A673 (cell line): ENCODE data around the gene RNASEL. TPM values are rescaled to one million over a fixed set of nuclear protein-coding genes. Genes with fewer than 3 reads are reported as not detected.
A peak's percentile ranks its signal among the peaks of the same experiment; 100 is the strongest.

Experiments
- BruUV-seq: library from RNA; stranded (reverse); fragments of 400-500 nt; replicated peaks from 2 replicates; lab custom pipeline; 2021; lab: Mats Ljungman, UMichigan
- CTCF ChIA-PET: fragments of 300-600 bp; sonication (Branson Sonifier 250); formaldehyde crosslinking; loops from one replicate; lab custom pipeline; 2022; ENCODE audit warnings: antibody characterized with exemption; lab: Charles Lee
- POLR2A ChIA-PET: fragments of 300-600 bp; sonication (Branson Sonifier 250); formaldehyde crosslinking; loops from one replicate; lab custom pipeline; 2022; ENCODE audit warnings: antibody characterized with exemption; ENCODE audit not compliant: low non-redundant PET; lab: Charles Lee
- DNase-seq: peaks from one replicate; pipeline ENCODE4 v3.0.0-alpha.2; 2015; ENCODE audit warnings: low spot score
- H3K27ac ChIP-seq: fragments of 200-600 bp; sonication (generic); 2 replicates; pipeline ENCODE4 v1.5.1; 2016; ENCODE audit warnings: mixed run types, low read depth, mild to moderate bottlenecking, mixed read lengths, antibody characterized with exemption, low read length; ENCODE audit not compliant: poor library complexity, severe bottlenecking
- H3K27me3 ChIP-seq: fragments of 200-600 bp; sonication (generic); replicated peaks from 2 replicates; pipeline ENCODE4 v1.6.1; 2017; ENCODE audit warnings: mixed run types, low read depth, mild to moderate bottlenecking, mixed read lengths, antibody characterized with exemption, low read length; ENCODE audit not compliant: insufficient read depth, poor library complexity
- H3K36me3 ChIP-seq: fragments of 200-600 bp; sonication (generic); 2 replicates; pipeline ENCODE4 v1.6.1; 2016; ENCODE audit warnings: mixed run types, mild to moderate bottlenecking, mixed read lengths, antibody characterized with exemption, low read length; ENCODE audit not compliant: insufficient read depth, poor library complexity, severe bottlenecking
- H3K4me1 ChIP-seq: fragments of 200-600 bp; sonication (generic); 2 replicates; pipeline ENCODE4 v1.6.1; 2017; ENCODE audit warnings: mixed run types, mild to moderate bottlenecking, mixed read lengths, antibody characterized with exemption, low read length; ENCODE audit not compliant: insufficient read depth, poor library complexity, severe bottlenecking
- H3K4me3 ChIP-seq: fragments of 200-600 bp; sonication (generic); 2 replicates; pipeline ENCODE4 v1.5.1; 2016; ENCODE audit warnings: low read depth, mixed run types, mild to moderate bottlenecking, mixed read lengths, low read length; ENCODE audit not compliant: poor library complexity, severe bottlenecking
- H3K9me3 ChIP-seq: fragments of 200-600 bp; sonication (generic); 2 replicates; pipeline ENCODE4 v1.6.1; 2016; ENCODE audit warnings: mixed run types, low read depth, mild to moderate bottlenecking, mixed read lengths, antibody characterized with exemption, low read length; ENCODE audit not compliant: poor library complexity, severe bottlenecking
- CTCF ChIP-seq: fragments of 300-800, 200-600 bp; sonication (generic); conservative IDR thresholded peaks from 2 replicates; pipeline ENCODE4 v1.5.1; 2017; ENCODE audit warnings: low read depth, mild to moderate bottlenecking, antibody characterized with exemption, low read length, moderate library complexity, mixed read lengths
- EZH2 ChIP-seq: fragments of 200-600 bp; sonication (generic); IDR thresholded peaks from 2 replicates; pipeline ENCODE4 v1.6.1; 2017; ENCODE audit warnings: borderline replicate concordance, low read depth, mild to moderate bottlenecking, mixed read lengths, antibody characterized with exemption, low read length; ENCODE audit not compliant: poor library complexity, severe bottlenecking
- intact Hi-C: fragments of 100-400 bp; cut with micrococcal nuclease; formaldehyde crosslinking; loops from one replicate; pipeline ENCODE4 v1.10.0; 2022; ENCODE audit not compliant: unreplicated experiment
- total RNA-seq: library from RNA; stranded (reverse); gene quantifications from 2 replicates; pipeline ENCODE4 v1.2.3, GENCODE V29; 2021

Gene RNASEL
- total RNA-seq, 1 experiment from 2014 or later: 3.2 TPM

- TF ChIP-seq EZH2 (no peak), CTCF (no peak)
- H3K27me3 ChIP-seq: no peaks in the 10 kb centered on the region
- CTCF ChIA-PET: no interaction called here
- H3K4me3 ChIP-seq: no peak overlapping the region
- intact Hi-C loops: no loop called here
- H3K9me3 ChIP-seq: no peaks in the 10 kb centered on the region
- BruUV-seq: no TSS peak
- POLR2A ChIA-PET: no interaction called here
- peaks cover 60% of the 10 kb centered on the region for H3K4me1 ChIP-seq
- H3K27ac ChIP-seq: no peak overlapping the region
- DNase-seq: no peak
- peaks cover 5% of the 10 kb centered on the region for H3K36me3 ChIP-seq
Measured at GRCh38 chr1:182607566-182607965, 18.5 kb upstream of the RNASEL start.

DNA sequence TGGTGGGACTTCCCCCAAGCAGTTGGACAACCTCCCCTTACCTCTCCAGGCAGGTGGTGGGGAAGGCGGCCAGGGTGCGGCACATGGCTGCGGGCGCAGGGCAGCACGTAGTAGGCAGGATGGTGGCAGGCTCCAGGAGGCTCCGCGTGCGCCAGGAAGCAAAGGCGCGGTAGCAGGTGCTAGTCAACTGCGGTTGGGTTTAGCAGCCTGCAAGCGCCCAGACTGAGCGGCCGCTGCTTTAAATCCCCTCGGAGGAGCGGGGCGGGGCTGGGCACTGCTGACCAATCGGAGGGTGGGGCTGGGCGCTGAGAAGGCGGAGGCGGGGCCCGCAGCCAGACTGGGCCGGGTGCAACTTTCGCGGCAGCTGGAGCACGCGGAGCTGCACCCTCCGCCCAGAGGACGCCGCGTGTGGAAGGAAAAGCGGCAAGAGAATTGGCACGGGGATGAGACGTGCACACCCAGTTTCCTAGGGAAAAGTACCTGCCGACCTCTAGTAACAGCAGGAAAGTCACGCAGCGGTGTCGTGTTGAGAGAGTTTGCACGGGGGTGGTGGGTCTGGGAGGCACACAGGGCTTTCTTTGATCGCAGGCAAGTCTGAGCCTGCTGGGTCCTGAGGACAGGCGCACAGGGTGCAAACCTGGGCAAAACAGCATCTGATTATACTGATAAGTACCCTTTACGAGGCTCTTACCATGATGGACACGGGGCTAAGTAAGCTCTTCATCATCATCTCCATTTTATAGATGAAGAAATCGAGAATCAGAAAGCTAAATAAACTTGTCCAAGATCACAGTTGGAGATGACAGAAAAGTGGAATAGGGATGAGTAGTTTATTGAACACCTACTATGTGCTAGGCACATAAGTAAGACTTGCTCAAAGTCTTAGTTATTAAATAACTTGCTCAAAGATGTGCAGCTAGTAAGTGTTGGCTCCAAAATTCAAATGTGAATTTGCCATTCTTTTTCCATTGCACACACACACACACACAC is 15.4 kb upstream of the RNASEL start, which contains the start of gene RGS16:
TSS of gene RGS16 (minus strand) at position 215 of the 990 bp plus-strand sequence. CDS start at position 85, 130 bp downstream.
- Histone ChIP-seq H3K36me3 (peaks cover 33% of the 10 kb centered on the region), H3K27ac (peak within 1 kb of the TSS; percentile 39), H3K4me3 (peak within 1 kb of the TSS; percentile 65), H3K9me3 (no peaks in the 10 kb centered on the region), H3K4me1 (peaks cover 48% of the 10 kb centered on the region), H3K27me3 (no peaks in the 10 kb centered on the region)
- peak; percentile 96 for DNase-seq
- ChIA-PET CTCF (interaction anchor here (0.8 to 2.7 kb wide), 4 partner anchors 10 to 182 kb away, joined by 3 to 15 read pairs (median 4); no protein-coding TSS in a partner anchor), POLR2A (interaction anchor here (0.6 to 0.8 kb wide), 2 partner anchors 10 to 186 kb away, joined by 4 to 14 read pairs; no protein-coding TSS in a partner anchor)
- no peak for TF ChIP-seq CTCF
- TF ChIP-seq EZH2: no peak
- BruUV-seq: no TSS peak
- intact Hi-C loops: loop anchor here (1.0 to 5.0 kb wide), 2 partner anchors 12 to 68 kb away; no protein-coding TSS in a partner anchor

GRCh38 chr1:182603646-182604174 is 14.7 kb upstream of the RNASEL start:
- BruUV-seq: no TSS peak
- DNase-seq: no peak
- TF ChIP-seq EZH2 (no peak), CTCF (no peak)
- Histone ChIP-seq H3K27me3 (no peaks in the 10 kb centered on the region), H3K36me3 (peaks cover 41% of the 10 kb centered on the region), H3K4me1 (peaks cover 42% of the 10 kb centered on the region), H3K4me3 (peak overlapping the region; percentile 65), H3K9me3 (no peaks in the 10 kb centered on the region), H3K27ac (peak overlapping the region; percentile 39)
- ChIA-PET CTCF (interaction anchor here (1.0 to 2.7 kb wide), 3 partner anchors 179 to 182 kb away, joined by 6 to 15 read pairs (median 6); no protein-coding TSS in a partner anchor), POLR2A (interaction anchor here (0.6 to 0.8 kb wide), 4 partner anchors 8 to 187 kb away, joined by 3 to 5 read pairs (median 4); no protein-coding TSS in a partner anchor)
- intact Hi-C loops: loop anchor here (1.0 to 5.0 kb wide), 2 partner anchors 13 to 69 kb away; no protein-coding TSS in a partner anchor
